ENCODE data around the gene CA5B. TPM values are rescaled to one million over a fixed set of nuclear protein-coding genes. Genes with fewer than 3 reads are reported as not detected.
A peak's percentile ranks its signal among the peaks of the same experiment; 100 is the strongest.
"Not testable (repeated sequence)": the region's sequence is repeated elsewhere in the genome, so short reads cannot be mapped to it uniquely, and the experiment has no call there.

The CA5B gene
- polyA plus RNA-seq, 5 donors: 9.1 to 18.5 (median 15.4) TPM

- not testable (repeated sequence) for DNase-seq
Observed at GRCh38 chrX:15746651-15747050, 8.6 kb downstream of the CA5B start.

- DNase-seq: no peak
Observed at GRCh38 chrX:15747626-15748173, 9.6 kb downstream of the CA5B start.

- DNase-seq: no peak
Observed at GRCh38 chrX:15748841-15749240, 10.8 kb downstream of the CA5B start.

GRCh38 chrX:15749642-15750610 is 11.9 kb downstream of the CA5B start:
- no peak for DNase-seq

- no peak for DNase-seq
Observed at GRCh38 chrX:15750611-15751154, 12.6 kb downstream of the CA5B start.

- DNase-seq: no peak
Observed at GRCh38 chrX:15751155-15751819, 13.2 kb downstream of the CA5B start.

GRCh38 chrX:15755091-15755490 is 17.0 kb downstream of the CA5B start:
- no peak for DNase-seq

GRCh38 chrX:15758140-15758539 is 20.1 kb downstream of the CA5B start:
- DNase-seq: no peak

- DNase-seq: not testable (repeated sequence)
Observed at GRCh38 chrX:15759886-15760285, 21.8 kb downstream of the CA5B start.

- no peak for DNase-seq
Observed at GRCh38 chrX:15761564-15762191, 23.6 kb downstream of the CA5B start.

GRCh38 chrX:15769300-15769954 is 31.4 kb downstream of the CA5B start:
- no peak for DNase-seq

- no peak for DNase-seq
Observed at GRCh38 chrX:15781961-15782699, 44.1 kb downstream of the CA5B start.

- DNase-seq: no peak
Observed at GRCh38 chrX:15785176-15785750, 47.2 kb downstream of the CA5B start.

- DNase-seq: no peak
Observed at GRCh38 chrX:15786915-15787314, 48.8 kb downstream of the CA5B start.

- peak; percentile 77 to 79 for DNase-seq
Observed at GRCh38 chrX:15789979-15790768, 52.1 kb downstream of the CA5B start, which contains the start of gene ZRSR2. Gene ZRSR2, plus strand, starts transcription at chrX:15790484. Its CDS starts 12 bp downstream, at chrX:15790496.

GRCh38 chrX:15790769-15791290 is 52.8 kb downstream of the CA5B start:
- peak in 1 of 2 donors; percentile 31 for DNase-seq

- DNase-seq: no peak
Observed at GRCh38 chrX:15797707-15798106, 59.6 kb downstream of the CA5B start.

GRCh38 chrX:15804563-15804962 is 66.5 kb downstream of the CA5B start:
- no peak for DNase-seq

- no peak for DNase-seq
Observed at GRCh38 chrX:15808254-15808653, 70.2 kb downstream of the CA5B start.

All from right lung (tissue), 5 donors.